ENCODE data around the gene IKBKE.

- TF ChIP-seq CTCF (IDR thresholded peaks at IDR 0.05): peak; percentile 24 to 58 (median 35)
- TF ChIP-seq EP300 (IDR thresholded peaks at IDR 0.05; ENCODE audit: low read depth): no peak
- TF ChIP-seq POLR2AphosphoS5 (IDR thresholded peaks at IDR 0.05): peak; percentile 48 to 74 (median 73)
- peak; percentile 48 for TF ChIP-seq POLR2A (IDR thresholded peaks at IDR 0.05)
Observed at GRCh38 chr1:206469933-206470691, at the start of gene IKBKE.

All from transverse colon (tissue), 4 donors.